KBM-7 (cell line): ENCODE results near the gene CIB2.

Experiments used
- DNase-seq: peaks from one replicate; pipeline ENCODE4 v3.0.0-alpha.2; 2015
- in situ Hi-C: fragments of 300-500 bp; cut with MboI; formaldehyde crosslinking; loops from 2 replicates; pipeline ENCODE4 v1.14.3; 2020; ENCODE audit warnings: low sequenced_read_pairs, low pct_unique_long_range_greater_than_20kb, mixed read lengths

Gene CIB2

GRCh38 chr15:78149805-78150751 is 18.8 kb upstream of the CIB2 start:
- DNase-seq: peak; percentile 50
- in situ Hi-C loops: no loop called here

GRCh38 chr15:78149068-78149804 is 18.0 kb upstream of the CIB2 start, which contains the start of gene IDH3A:
Gene IDH3A (plus strand): TSS chr15:78149362. CDS start chr15:78149404, 42 bp downstream.
- peak; percentile 98 for DNase-seq
- in situ Hi-C loops: no loop called here

DNA sequence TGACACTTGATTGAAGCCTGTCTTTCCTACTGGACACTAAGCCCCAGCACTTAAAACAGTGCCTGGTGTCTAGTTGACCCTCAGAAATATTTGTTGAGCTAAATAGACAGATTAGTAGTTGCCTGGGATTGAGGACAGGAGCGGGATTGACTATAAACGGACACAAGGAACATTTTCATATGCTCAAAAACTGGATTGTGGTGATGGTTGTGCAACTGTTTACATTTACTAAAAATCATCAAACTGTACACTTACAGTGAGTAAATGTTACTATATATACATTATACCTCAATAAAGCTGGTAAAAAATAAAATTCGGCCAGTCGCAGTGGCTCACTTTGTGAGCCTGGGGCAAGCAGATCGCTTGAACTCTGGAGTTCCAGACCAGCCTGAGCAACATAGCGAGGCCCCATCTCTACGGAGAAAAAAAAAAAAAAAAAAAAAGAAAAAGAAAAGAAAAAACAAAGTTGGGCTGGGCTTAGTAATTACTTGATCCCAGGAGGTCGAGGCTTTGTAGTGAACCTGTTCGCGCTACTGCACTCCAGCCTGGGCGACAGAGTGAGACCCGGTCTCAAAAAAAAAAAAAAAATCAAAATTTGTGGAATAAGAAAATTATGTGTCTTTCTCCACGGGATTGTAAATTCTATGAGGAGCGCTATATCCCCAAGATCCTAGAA is 17.3 kb upstream of the CIB2 start:
- DNase-seq: no peak
- in situ Hi-C loops: no loop called here

- in situ Hi-C loops: no loop called here
- no peak for DNase-seq
Measured at GRCh38 chr15:78147566-78147965, 16.3 kb upstream of the CIB2 start.

GRCh38 chr15:78146425-78147154 is 15.3 kb upstream of the CIB2 start:
- peak; percentile 50 for DNase-seq
- in situ Hi-C loops: no loop called here

- in situ Hi-C loops: no loop called here
- no peak for DNase-seq
Measured at GRCh38 chr15:78142332-78142731, 11.1 kb upstream of the CIB2 start.

GRCh38 chr15:78140292-78140691 is 9.0 kb upstream of the CIB2 start:
- in situ Hi-C loops: no loop called here
- no peak for DNase-seq

DNA sequence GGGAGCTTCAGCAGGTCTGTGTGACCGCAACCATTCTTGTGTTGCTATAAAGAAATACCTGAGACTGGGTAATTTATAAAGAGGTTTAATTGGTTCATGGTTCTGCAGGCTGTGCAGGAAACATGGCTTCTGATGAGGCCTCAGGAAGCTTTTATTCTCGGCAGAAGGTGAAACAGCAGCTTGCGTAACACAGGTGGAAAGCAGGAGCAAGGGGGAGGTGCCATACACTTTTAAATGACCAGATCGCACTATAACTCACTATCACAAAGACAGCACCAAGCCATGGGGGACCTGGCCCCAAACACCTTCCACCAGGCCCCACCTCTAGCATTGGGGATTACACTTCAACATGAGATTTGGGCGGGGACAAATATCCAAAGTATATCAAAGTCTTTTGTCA is 8.3 kb upstream of the CIB2 start:
- no peak for DNase-seq
- in situ Hi-C loops: no loop called here

DNA sequence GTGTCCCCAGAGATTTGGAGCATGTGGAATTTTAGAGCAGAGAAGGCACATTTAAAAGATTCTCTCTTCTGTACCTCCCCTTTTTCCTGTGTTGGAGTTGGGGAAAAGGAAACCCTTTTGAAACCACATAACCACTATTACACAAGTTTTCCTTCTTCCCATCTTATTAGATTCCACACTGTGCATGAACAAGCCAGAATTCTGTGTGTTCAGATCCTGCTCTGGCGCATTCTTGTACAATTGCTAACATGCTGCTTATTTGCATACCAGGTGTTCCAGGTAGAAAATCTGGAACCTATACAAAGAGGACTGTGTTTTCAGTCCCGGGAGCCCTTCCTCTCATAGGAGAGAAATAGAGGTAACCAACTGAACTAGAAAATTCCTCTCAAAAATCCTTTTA is 2.6 kb upstream of the CIB2 start:
- in situ Hi-C loops: no loop called here
- no peak for DNase-seq

DNA sequence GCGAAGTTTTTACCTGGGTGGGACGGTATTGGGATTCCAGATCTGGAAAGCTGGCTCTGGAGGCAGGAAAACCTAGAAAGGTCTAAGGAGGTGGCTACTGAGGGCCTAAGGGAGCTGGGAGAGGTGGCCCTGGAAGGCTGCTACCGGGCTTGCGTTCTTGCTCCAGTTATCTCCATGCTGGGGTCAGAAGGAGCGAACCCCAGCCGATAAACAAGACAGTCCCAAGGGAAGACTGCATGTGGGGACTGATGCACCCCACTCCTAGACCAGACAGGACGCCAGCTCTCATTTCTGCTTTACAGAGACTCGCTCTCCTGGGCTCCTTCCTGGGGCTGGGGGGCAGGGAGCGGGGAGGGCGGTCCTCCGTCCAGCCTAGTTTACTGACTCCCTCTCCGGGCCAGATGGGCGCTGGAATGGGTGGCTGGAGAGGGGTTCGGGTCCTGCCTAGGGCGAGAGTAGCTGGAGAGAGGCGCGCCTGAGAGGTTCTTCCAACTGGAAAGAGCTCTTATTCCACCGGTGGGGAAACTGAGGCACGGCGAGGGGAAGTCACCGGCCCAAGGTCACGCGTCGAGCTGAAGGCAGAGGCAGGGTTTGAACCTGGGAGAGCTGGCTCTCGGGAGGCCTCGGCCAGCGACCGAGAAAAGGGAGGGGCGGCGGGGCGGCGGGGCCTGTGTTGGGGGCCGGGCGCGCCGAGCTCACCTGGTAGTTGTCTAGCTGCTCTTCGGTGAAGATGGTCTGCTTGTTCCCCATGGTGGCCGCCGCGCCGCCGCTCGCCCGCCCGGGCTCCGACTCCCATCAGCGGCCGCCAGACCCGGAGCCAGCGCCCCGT is 565 bp downstream of the CIB2 start:
- in situ Hi-C loops: no loop called here
- DNase-seq: no peak

DNA sequence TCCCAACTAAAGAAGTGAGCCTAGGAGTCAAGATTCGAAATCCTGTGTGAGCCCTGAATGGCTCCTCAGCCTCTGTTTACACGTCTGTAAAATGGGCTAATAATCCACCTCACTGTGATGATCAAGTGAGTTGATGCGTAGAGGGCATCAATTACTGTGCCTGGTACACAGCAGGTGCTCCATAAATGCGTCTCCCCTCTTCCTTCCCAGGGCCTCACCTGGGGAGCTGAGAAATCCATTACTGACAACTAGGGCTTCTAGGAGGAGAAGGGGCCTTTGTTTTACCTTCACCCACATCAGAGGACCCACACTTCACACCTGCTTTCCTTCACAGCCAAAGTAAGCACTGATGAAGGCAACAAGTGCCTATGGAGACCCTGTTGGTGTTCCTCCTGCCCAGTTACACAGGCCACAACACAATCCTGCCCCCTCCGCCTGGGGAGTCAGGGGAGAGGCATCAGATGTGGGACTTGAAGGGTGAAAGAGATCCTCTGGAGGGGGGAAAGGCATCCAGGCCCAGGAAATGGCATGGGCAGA is 1.4 kb downstream of the CIB2 start:
- in situ Hi-C loops: no loop called here
- DNase-seq: no peak

DNA sequence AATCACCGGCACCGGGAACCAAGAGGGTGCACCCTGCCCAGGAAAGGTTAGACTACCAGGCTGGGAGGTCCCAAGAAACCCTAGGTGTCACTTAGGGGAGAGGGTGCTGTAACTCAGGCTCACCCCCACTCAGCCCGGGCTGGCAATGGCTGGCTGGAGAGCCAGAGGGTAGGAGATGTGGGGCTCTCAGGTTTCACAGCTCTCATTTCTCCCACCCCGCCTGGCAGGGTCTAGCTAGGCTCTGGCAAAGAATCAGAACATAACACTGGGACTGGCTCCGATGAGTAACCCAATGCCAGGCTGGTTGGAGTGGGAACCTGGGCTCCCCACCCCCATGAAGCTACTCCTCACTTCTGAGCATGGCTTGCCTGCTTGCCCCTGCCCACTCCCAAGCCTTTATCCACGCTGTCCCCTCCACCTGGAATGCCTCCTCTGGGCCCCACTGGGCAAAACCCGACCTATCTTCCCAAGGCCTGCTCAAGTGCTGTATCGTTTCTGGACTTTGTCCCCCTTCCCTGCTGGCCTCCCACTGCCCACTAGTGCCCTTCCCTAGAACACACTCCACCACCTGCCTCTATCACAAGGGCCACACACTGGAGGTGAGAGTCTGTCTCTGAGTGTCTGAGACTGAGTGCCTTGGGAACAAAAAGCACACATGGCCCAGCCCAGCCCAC is 2.0 kb downstream of the CIB2 start:
- in situ Hi-C loops: no loop called here
- DNase-seq: no peak

DNA sequence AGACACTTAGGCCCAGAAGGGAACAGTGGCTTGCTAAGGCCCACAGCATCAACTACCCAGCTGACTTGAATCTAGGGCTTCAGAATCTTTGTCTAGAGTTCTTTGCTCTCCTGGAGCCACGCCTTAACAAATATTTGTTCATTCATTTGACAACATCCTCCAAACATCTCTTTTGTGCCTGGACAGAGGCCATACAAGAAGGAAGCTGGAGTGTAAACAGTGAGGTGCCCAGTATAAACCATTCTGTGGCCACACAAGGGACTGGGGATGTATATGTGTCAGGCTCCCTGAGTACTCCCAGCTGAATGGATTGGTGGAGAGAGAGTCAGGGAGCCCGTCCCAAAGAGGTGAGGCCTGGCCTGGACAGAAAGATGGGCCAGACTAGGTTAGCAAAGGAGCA is 3.4 kb downstream of the CIB2 start:
- in situ Hi-C loops: no loop called here
- DNase-seq: no peak

DNA sequence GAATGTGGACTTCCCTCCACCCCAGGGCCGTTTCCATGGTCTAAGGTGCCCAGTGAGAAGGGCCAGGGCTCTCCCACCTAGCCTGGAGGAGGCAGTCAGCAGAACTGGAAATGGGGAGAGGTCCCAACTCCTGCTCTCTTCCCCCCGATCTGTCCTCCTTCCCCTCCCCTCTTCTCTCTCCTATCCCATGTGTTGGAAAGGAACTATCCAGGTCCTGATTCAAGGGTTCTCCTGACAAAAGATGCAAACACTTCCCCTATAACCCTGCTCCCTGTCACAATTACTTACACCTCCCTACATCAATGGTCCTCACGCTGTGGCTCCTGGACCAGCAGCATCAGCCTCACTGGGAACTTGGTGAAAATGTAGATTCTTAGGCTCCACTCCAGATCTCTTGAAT is 6.0 kb downstream of the CIB2 start:
- DNase-seq: no peak
- in situ Hi-C loops: no loop called here

DNA sequence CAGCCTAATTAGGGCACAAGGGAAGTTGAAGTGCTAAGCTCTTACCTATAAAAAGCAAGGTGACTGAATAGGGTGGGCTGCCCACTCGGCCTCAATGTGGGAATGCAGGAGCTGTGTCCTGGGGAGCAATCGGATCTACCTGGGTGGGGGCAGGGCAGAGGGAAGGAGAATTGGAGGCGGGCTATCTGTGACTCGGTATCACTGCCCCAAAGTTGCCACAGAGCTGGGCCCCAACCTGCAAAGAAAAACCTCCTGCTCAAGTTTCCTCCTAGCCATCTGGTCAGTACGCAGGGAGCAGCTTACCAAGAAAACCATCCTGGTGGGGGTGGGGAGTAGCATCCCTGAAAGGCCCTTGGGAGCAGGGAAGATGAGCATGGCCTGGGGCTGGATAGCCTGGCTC is 10.7 kb downstream of the CIB2 start:
- in situ Hi-C loops: no loop called here
- no peak for DNase-seq

DNA sequence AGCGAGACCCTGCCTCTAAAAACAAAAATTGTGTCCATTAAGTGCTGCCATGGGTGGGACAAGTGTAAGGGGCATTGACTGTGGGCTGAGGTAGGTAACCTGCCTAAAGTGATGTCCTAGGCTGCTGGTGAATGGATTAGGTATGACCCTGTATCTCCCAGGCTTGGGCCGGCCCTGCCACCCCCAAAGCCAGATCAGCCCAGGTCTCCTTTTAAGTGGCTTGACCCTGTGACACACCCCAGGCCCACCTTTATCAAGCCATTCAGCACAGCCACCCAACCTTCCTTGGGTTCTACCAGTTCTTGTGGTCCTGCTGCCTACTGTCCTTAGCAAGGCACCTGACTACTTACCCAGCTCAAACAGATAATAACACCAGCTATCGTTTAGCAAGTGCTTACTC is 18.7 kb downstream of the CIB2 start:
- in situ Hi-C loops: loop anchor here (10.0 kb wide), 1 partner anchor 122 kb away; the partner anchor contains the start of gene ACSBG1
- DNase-seq: no peak

GRCh38 chr15:78111788-78112187 is 19.5 kb downstream of the CIB2 start:
- in situ Hi-C loops: loop anchor here (10.0 kb wide), 1 partner anchor 123 kb away; the partner anchor contains the start of gene ACSBG1
- DNase-seq: no peak
